Lower leg skin (tissue), 4 donors: ENCODE results near the gene TNFAIP8. TPM values are rescaled to one million over a fixed set of nuclear protein-coding genes. Genes with fewer than 3 reads are reported as not detected.
A peak's percentile ranks its signal among the peaks of the same experiment; 100 is the strongest.

Source experiments
- DNase-seq, 2 donors: peaks; one replicate each; pipeline ENCODE4 v3.0.0-alpha.2; 2019; ENCODE audit warnings: low spot score in 2 of 2
- H3K4me3 ChIP-seq: fragments of 200-600 bp; sonication (generic); 2 replicates; pipeline ENCODE4 v1.5.1; 2017; ENCODE audit warnings: mild to moderate bottlenecking, low read depth; ENCODE audit not compliant: poor library complexity, severe bottlenecking
- POLR2A ChIP-seq, 2 donors: fragments of 450-650 bp; IDR thresholded peaks; one replicate each; pipeline ENCODE4 v1.6.1; 2016 to 2017; ENCODE audit warnings: antibody characterized with exemption in 2 of 2, mild to moderate bottlenecking in 1 of 2, moderate library complexity in 1 of 2
- WGBS, 2 donors: methylation state at CpG; one replicate each; pipeline ENCODE4 v1.1.5; 2018; 5-methylcytosine and 5-hydroxymethylcytosine counted together
- intact Hi-C: fragments of 100-400 bp; cut with DNase I; formaldehyde crosslinking; loops from one replicate; pipeline ENCODE4 v1.15.0; 2023; ENCODE audit warnings: low total_unique reads
- total RNA-seq, 4 donors: library from RNA; depleted of rRNA; stranded (reverse); fragments of >200 nt; gene quantifications; one replicate each; pipeline ENCODE4 v1.1.0, GENCODE V29; 2016
- TF ChIP-seq, protein P1 (sequence below), 3 donors: fragments of 450-650 bp; IDR thresholded peaks; one replicate each; pipeline ENCODE4 v1.5.1; 2016; ENCODE audit warnings: antibody characterized with exemption in 3 of 3, mild to moderate bottlenecking in 3 of 3, moderate library complexity in 2 of 3

TNFAIP8 gene
- total RNA-seq, result 10 to 100 TPM; 52.0 to 61.2 (median 54.7) TPM

DNA sequence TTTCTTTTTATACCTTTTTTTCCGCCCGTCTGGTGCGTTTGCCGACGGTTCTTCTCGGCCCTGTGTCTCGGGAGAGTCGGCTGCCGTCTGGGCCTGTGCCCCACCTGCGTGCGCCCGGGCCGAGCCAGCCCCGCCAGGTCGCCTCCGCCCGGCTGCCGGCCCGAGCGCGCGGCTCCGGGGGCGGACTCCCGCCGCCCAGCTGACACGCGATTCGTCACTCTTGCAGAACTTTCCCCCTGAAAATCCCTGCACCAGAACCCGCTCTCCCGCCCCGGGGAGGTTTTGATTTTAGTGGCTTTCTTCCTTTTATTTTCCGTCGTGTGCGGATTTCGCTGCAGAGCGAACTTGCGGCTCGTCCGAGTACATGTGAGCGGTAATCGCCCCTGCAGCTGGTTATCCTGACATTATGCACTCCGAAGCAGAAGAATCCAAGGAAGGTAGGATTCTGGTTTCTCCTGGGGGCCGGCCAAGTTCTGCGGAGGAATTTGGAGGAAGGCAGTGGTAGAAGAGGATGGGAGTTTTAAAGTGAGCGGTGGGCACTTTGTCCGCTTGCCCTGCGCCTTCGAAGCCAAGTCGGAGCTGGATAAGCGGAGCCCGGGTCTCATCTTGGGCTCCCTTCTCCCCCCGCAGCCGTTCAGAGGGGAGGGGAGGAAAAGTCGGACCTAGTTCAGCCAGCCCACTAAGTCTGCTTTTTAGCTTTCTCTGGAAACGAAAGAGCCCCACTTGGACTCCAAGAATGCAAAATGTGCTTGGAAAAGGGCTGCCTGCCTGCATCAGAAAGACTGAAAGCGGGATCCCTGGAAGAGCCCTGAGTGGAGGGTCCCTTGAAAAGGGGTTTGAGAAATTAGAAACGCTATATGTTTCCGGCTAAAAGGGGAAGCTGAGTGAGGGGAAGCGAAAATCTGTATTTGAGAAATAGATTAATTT lies at the start of gene TNFAIP8:
Gene TNFAIP8 (plus strand): TSS at position 335 of the 927 bp plus-strand sequence. CDS start 72 bp downstream, at position 407.
- TF ChIP-seq, protein P1, sequence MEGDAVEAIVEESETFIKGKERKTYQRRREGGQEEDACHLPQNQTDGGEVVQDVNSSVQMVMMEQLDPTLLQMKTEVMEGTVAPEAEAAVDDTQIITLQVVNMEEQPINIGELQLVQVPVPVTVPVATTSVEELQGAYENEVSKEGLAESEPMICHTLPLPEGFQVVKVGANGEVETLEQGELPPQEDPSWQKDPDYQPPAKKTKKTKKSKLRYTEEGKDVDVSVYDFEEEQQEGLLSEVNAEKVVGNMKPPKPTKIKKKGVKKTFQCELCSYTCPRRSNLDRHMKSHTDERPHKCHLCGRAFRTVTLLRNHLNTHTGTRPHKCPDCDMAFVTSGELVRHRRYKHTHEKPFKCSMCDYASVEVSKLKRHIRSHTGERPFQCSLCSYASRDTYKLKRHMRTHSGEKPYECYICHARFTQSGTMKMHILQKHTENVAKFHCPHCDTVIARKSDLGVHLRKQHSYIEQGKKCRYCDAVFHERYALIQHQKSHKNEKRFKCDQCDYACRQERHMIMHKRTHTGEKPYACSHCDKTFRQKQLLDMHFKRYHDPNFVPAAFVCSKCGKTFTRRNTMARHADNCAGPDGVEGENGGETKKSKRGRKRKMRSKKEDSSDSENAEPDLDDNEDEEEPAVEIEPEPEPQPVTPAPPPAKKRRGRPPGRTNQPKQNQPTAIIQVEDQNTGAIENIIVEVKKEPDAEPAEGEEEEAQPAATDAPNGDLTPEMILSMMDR (IDR thresholded peaks at IDR 0.05), result no peak
- no peak for TF ChIP-seq POLR2A (IDR thresholded peaks at IDR 0.05)
- peak within 1 kb of the TSS; percentile 47 for H3K4me3 ChIP-seq
- intact Hi-C loops, result no loop called here
- DNase-seq, result peak; percentile 51 to 92
- 1 to 6% methylated on average over 60 of the region's 60 CpGs for WGBS, 2 donors

DNA sequence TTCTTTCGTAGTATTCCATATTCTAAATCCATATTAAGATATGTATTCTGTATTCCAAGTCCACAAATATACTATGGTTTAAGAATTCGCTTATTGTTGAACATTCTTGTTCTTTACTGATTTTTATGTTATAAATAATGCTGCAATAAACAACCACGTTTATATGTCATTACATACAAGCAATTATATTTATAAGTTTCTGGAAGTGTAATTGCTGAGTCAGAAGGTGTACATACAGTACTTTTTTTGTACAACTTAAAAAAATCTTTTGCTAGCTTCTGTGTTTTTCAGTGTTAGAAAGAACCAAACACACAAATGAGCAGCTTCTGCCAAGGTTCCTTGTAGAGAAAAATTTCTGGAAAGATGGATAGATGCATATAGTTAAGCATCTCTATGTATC lies 48.6 kb upstream of the TNFAIP8 start:
- no peak overlapping the region for H3K4me3 ChIP-seq
- DNase-seq, result no peak
- TF ChIP-seq, protein P1 (IDR thresholded peaks at IDR 0.05), result no peak
- TF ChIP-seq POLR2A (IDR thresholded peaks at IDR 0.05), result no peak
- WGBS, 2 donors, result 72 to 80% methylated on average over 3 of the region's 3 CpGs
- intact Hi-C loops, result no loop called here

DNA sequence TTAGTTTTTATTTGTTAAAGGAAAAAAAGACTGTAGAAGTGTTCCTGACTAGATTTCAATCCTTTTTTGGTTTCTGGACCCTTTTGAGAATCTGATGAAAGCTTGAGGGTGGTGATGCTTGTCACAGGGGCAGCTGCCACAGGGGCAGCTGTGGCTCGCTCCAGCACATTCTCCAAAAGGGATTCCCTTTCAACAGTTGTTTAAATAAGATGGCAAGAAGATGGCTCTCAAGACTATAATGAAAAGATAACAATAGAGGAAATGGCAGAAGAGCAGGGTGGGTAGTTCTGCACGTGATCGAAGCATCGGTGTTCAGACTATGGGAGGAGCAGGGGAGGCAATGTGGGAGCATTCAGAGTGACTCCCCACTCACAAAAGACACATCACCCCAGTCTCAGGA lies 46.5 kb upstream of the TNFAIP8 start:
- DNase-seq, result no peak
- TF ChIP-seq, protein P1 (IDR thresholded peaks at IDR 0.05), result no peak
- TF ChIP-seq POLR2A (IDR thresholded peaks at IDR 0.05), result no peak
- intact Hi-C loops, result no loop called here
- no peak overlapping the region for H3K4me3 ChIP-seq
- WGBS, 2 donors, result 78 to 86% methylated on average over 4 of the region's 4 CpGs

DNA sequence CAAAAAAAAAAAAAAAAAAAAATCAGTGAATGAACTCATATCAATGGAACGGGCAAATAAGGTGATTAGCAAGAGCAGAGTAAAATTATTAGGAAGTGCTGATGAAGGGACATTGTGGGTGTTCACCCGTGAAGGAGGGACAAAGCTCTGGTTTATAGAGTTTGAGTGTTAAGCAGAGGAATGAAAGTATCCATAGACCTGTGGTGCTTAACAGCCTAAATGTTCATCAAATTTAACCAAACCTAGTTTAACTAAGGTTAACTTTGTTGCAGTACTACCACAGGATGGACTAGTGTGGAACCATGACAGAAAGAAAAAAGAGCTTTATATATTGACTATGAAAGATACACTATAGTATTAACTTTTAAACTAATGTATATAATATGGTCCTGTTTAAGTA lies 44.1 kb upstream of the TNFAIP8 start:
- no peak for TF ChIP-seq POLR2A (IDR thresholded peaks at IDR 0.05)
- TF ChIP-seq, protein P1 (IDR thresholded peaks at IDR 0.05), result no peak
- H3K4me3 ChIP-seq, result no peak overlapping the region
- intact Hi-C loops, result no loop called here
- DNase-seq, result no peak
- WGBS, 2 donors, result 92 to 93% methylated on average over 2 of the region's 2 CpGs

DNA sequence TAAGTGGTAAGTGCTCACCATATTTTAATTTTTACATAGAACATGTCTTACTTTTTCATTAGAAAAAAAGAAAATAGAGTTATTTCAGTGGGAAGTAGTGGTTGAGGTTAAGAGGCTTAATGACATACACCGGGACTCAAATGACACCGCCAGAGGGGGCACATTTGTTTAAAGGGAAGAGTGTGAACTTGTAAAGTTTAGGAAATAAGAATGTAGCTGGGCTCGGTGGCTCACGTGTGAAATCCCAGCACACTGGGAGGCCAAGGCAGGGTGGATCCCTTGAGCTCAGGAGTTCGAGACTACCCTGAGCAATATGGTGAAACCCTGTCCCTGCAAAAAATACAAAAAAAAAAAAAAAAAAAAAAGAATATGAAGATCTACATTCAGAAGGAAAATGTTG lies 43.4 kb upstream of the TNFAIP8 start:
- H3K4me3 ChIP-seq, result no peak overlapping the region
- no peak for DNase-seq
- TF ChIP-seq, protein P1 (IDR thresholded peaks at IDR 0.05), result no peak
- TF ChIP-seq POLR2A (IDR thresholded peaks at IDR 0.05), result no peak
- 88 to 92% methylated on average over 5 of the region's 5 CpGs for WGBS, 2 donors
- intact Hi-C loops, result no loop called here
